Skeletal muscle cell (primary cell): Measurements from ENCODE around the gene TENT4A.
A peak's percentile ranks its signal among the peaks of the same experiment; 100 is the strongest.

Experiments used
- DNase-seq: peaks from one replicate; pipeline ENCODE4 v3.0.0-alpha.2; 2010; ENCODE audit warnings: low read depth
- H3K4me3 ChIP-seq: 2 replicates; pipeline ENCODE4 v1.5.1; 2011; ENCODE audit warnings: low read depth, mild to moderate bottlenecking, control low read depth, low read length, moderate library complexity

The TENT4A gene

DNA sequence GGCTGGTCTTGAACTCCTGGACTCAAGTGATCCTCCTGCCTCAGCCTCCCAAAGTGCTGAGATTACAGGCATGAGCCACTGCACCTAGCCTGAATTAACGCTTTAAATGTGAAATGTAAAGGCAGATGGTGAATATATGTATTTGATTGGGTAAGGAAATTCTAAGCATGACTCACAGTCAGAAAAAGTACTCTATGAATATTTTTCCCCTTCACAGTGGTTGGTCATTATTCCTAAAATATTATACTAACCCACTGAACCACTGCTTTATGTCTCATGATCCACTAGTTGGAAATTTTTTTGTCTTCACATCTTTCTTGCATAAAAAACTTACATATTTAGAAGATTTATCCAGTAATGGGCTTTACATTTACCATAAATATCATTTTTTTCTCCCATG lies 14.5 kb upstream of the TENT4A start:
- no peak overlapping the region for H3K4me3 ChIP-seq
- no peak for DNase-seq

GRCh38 chr5:6699357-6699756 lies 13.9 kb upstream of the TENT4A start:
- H3K4me3 ChIP-seq, result no peak overlapping the region
- DNase-seq, result no peak

DNA sequence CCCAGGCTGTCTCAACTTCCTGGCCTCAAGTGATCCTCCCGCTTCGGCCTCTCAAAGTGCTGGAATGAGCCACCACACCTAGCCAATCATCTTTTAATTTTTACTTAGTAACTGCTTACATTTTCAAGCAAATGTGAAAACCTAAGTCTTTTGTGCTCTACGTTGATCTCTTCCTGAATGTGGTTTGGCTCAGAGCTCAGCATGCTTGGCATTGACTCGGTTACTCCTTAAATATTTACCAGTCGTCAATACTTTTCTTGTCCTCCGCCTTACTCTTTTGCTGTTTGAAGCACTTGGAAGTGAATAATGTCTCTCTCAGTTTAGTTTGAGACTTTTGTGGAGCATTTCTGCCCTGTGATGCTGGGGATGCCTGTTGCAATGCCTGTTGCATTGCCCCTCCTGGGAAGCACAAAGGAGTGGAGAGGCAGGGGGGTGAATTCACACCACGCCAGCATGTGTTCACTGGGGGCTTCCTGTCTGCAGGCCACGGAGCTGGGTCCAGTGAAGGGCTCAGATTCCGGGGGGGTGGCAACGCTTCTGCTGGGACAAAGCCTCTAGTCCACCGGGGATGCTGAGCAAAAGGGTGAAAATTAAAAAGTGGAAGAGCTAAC lies 13.1 kb upstream of the TENT4A start:
- DNase-seq, result no peak
- no peak overlapping the region for H3K4me3 ChIP-seq

DNA sequence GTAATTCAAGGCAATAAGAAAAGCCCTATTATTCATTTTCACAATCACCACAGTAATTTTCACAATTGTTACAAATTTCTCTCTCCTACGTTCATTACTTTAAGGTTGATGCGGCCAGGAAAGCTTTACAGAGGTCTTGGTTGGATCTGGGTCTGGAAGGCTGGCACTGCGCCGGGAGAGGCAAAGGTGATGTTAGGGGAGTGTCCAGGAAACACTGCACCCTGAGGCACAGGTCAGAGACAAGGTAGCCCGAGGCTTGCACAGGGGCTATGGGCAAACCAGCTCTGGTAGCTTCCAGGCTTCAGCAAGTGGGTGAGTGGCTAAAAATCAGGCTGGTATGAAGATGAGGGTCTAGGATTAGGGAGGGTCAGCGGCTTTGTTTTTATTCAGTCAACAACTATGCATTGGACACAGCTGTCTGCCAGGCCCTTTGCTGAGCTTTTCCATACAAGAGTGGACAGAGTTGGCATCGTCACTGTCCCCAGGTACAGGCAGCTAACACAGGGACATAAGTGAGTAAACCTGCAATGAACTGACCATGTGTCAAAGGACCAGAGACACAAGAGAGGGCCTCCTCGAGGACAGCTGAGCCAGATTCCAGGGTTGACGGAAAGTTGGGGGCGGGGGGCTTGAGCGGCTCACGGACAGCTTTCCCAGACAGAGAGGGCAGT lies 12.4 kb upstream of the TENT4A start:
- DNase-seq, result no peak

DNA sequence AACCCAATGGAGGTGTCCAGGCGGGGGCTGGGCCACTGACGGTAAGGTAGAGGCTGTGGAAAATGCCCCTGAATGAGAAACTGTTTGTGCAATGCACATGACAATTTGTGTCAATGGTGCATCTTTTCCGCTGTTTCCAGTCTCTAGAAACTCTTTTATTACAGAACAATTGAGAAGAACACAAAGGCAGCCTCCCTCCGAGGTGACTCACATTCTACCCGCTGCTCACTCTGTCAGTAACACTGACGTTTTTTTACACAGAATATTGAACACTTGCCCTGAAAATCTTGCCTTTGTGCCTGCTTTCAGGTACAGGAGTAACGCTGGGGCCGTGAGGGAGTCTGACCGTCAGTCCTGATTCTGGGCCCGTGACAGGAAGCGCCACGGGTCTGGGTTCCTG lies 11.7 kb upstream of the TENT4A start:
- DNase-seq, result no peak
- no peak overlapping the region for H3K4me3 ChIP-seq

More for the DNA sequence above, 12.4 kb upstream of the TENT4A start:
- no peak overlapping the region for H3K4me3 ChIP-seq

- no peak for DNase-seq
- no peak overlapping the region for H3K4me3 ChIP-seq
These were observed 10.6 kb upstream of the TENT4A start for GRCh38 chr5:6702633-6703032.

DNA sequence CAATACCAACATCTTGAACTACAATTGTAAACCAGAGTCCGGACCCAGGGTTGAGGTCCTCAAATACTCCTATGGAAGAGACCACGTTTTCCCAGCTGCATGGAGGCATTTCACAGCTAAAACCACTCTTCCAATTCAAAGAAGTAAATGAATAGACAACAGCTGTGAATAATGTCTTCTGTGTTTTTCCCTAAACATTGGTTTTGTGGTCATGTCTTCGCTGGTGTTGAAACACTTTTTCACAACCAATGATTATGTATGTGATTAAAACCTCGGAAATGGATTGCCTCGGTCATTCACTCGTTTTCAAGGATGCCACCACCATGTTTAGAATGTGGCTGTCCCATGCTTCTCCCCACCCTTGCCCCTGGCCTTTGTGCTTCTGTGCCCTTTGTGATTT lies 9.4 kb upstream of the TENT4A start:
- DNase-seq, result no peak
- no peak overlapping the region for H3K4me3 ChIP-seq

DNA sequence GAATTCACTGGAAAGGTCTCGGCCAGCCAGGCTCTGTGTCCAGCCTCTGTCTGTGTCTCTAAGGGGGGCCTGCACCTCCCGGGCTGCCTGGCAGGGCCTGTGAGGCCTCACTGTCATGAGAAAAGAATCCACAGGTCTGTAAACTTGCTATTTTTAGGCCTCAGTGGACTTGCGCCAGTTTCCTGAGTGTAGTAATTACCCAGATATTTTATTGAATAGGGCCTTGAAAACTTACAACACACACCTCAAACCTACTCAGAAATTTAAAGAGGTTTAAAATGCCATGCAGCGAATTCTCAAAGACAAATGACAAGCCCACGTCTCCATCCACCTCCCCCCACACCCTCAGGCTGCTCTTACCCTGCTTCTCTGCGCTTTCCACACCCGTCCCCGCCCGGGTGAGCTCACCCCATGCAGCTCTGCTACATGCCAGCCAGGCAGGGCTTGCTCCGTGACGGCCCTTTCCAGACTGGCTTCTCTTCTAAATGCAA lies 8.8 kb upstream of the TENT4A start:
- H3K4me3 ChIP-seq, result no peak overlapping the region
- DNase-seq, result peak; percentile 63

DNA sequence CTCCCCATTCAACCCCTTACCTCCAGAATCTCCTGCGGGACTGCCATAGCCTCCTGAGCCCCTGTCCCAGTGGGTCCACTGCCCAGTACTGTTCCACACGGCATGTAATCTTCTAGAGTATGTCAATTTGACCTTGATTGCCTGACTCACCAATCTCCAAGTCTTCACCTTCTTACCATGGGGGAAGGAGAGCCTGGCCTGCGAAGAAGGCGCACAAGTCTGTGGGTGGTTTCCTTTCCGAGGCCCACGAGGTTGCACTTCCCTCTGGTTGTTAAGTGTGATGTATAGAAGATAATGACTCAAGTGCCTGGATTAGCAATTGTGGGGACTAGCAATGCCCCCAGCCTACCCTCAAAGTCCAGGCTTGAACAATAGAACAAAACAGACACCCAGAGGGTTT lies 8.1 kb upstream of the TENT4A start:
- no peak overlapping the region for H3K4me3 ChIP-seq
- DNase-seq, result no peak

- H3K4me3 ChIP-seq, result no peak overlapping the region
- no peak for DNase-seq
These were observed 7.3 kb upstream of the TENT4A start for GRCh38 chr5:6705959-6706358.

DNA sequence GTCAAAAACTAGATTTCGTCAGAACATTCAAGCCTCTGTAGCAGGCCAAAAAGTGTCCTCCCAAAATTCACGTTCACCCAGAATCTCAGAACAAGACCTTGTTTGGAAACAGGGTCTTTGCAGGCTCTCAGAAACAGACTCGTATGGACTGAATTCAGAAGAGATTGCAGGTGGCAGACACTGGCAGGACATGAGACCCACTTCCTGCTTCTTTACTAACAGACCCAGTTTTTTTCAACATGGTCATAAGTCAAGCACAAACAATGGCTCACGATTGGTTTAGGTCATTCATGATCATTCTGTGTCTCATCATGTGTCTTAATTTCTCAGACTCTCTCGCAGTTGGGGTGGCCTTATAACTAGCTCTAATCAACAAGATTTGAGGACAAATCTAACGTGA lies 5.4 kb upstream of the TENT4A start:
- H3K4me3 ChIP-seq, result no peak overlapping the region
- no peak for DNase-seq

GRCh38 chr5:6708814-6709213 lies 4.4 kb upstream of the TENT4A start:
- no peak for DNase-seq

GRCh38 chr5:6710070-6710469 lies 3.2 kb upstream of the TENT4A start:
- no peak for DNase-seq
- no peak overlapping the region for H3K4me3 ChIP-seq

More at GRCh38 chr5:6708814-6709213, 4.4 kb upstream of the TENT4A start:
- no peak overlapping the region for H3K4me3 ChIP-seq

GRCh38 chr5:6710551-6711318 lies 2.5 kb upstream of the TENT4A start:
- H3K4me3 ChIP-seq, result no peak overlapping the region
- no peak for DNase-seq

GRCh38 chr5:6711409-6712141 lies 1.7 kb upstream of the TENT4A start:
- peak overlapping the region; percentile 79 for H3K4me3 ChIP-seq
- no peak for DNase-seq

GRCh38 chr5:6712142-6712576 lies 1.1 kb upstream of the TENT4A start:
- DNase-seq, result no peak
- peak overlapping the region; percentile 79 for H3K4me3 ChIP-seq

DNA sequence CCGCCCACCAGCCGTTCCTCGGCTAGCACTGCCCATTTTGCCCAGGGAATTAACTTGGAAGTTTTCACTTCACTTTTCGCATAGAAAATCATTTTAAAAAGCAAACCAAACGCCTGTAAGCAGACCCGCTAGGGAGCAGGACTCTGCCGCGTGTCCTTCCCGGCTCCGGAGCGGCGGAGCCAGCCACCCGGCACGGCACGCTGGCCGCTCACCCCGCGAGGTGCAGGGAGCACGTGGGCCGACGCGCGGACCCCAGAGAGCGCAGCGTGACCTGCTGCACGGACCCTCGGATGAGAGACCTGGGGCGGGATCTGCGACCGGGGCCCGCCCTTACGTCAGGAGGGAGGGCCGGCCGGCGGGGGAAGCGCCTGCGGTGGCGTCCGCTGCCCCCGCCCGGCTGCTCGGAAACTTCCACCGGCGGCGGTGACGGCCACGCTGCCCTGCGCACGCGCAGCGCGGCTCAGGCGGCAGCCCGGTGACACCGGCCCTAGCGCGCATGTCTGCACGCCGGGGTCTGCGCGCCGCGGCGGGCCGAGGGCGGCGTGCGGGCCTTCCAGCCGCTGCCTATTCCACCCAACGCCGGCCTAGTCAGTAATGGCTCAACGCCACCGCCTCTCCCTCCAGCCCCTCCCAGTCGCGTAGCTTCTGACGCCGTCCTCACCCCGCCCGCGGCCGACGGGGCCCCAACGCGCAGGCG lies 507 bp upstream of the TENT4A start:
- H3K4me3 ChIP-seq, result peak overlapping the region; percentile 79
- peak; percentile 88 for DNase-seq

GRCh38 chr5:6714226-6715041 lies 1.2 kb downstream of the TENT4A start:
- no peak for DNase-seq
- H3K4me3 ChIP-seq, result peak overlapping the region; percentile 59
